WTC11 (cell line): ENCODE data around the gene KRT16. TPM values are rescaled to one million over a fixed set of nuclear protein-coding genes. Genes with fewer than 3 reads are reported as not detected.
"Not testable (repeated sequence)": the region's sequence is repeated elsewhere in the genome, so short reads cannot be mapped to it uniquely, and the experiment has no call there.

Source experiments
- ATAC-seq: fragments of 200-7000 bp; cut with Tn5 transposase; 2 replicates; pipeline ENCODE4 v1.10.0; 2021; ENCODE audit warnings: mild to moderate bottlenecking, moderate library complexity
- Bru-seq: library from RNA; stranded (reverse); fragments of 400-500 nt; gene quantifications from one replicate; lab custom pipeline; 2021; lab: Mats Ljungman, UMichigan
- CTCF ChIA-PET: fragments of 300-600 bp; sonication (Branson Sonifier 250); formaldehyde crosslinking; loops from one replicate; lab custom pipeline; 2021; ENCODE audit warnings: antibody characterized with exemption; lab: Charles Lee
- POLR2A ChIA-PET: fragments of 350-600 bp; sonication (Branson Sonifier 250); formaldehyde crosslinking; loops from one replicate; lab custom pipeline; 2021; ENCODE audit warnings: antibody characterized with exemption; lab: Charles Lee
- DNase-seq: peaks from one replicate; pipeline ENCODE4 v3.0.0; 2021; ENCODE audit warnings: low spot score
- H3K27ac Mint-ChIP-seq: 2 replicates; pipeline ENCODE4 v1.8.0; 2021; ENCODE audit warnings: mixed read lengths
- H3K27me3 Mint-ChIP-seq: 2 replicates; pipeline ENCODE4 v1.8.0; 2021; ENCODE audit warnings: low read depth, mild to moderate bottlenecking, moderate library complexity, mixed read lengths
- H3K36me3 Mint-ChIP-seq: 2 replicates; pipeline ENCODE4 v1.8.0; 2021; ENCODE audit warnings: mixed read lengths
- H3K4me1 Mint-ChIP-seq: 2 replicates; pipeline ENCODE4 v1.8.0; 2022; ENCODE audit warnings: mixed read lengths
- H3K4me3 Mint-ChIP-seq: 2 replicates; pipeline ENCODE4 v1.8.0; 2021; ENCODE audit warnings: mild to moderate bottlenecking, moderate library complexity, mixed read lengths
- H3K9me3 Mint-ChIP-seq: 2 replicates; pipeline ENCODE4 v1.8.0; 2021; ENCODE audit warnings: mixed read lengths
- ELF4 ChIP-seq: sonication (generic); formaldehyde crosslinking; IDR thresholded peaks from 2 replicates; pipeline ENCODE4 v1.8.1; 2022; ENCODE audit warnings: low read depth, mild to moderate bottlenecking, moderate library complexity, missing genetic modification reagents
- FOXJ3 ChIP-seq: sonication (generic); formaldehyde crosslinking; IDR thresholded peaks from 2 replicates; pipeline ENCODE4 v1.9.0; 2021; ENCODE audit warnings: missing genetic modification reagents, mild to moderate bottlenecking, borderline replicate concordance
- FOXP1 ChIP-seq: sonication (generic); formaldehyde crosslinking; IDR thresholded peaks from 2 replicates; pipeline ENCODE4 v1.8.0; 2022; ENCODE audit warnings: missing genetic modification reagents, mild to moderate bottlenecking, moderate library complexity, borderline replicate concordance
- FOXP4 ChIP-seq: sonication (generic); formaldehyde crosslinking; IDR thresholded peaks from 2 replicates; pipeline ENCODE4 v1.8.0; 2022; ENCODE audit warnings: mild to moderate bottlenecking, missing genetic modification reagents
- GABPB1 ChIP-seq: sonication (generic); formaldehyde crosslinking; IDR thresholded peaks from 2 replicates; pipeline ENCODE4 v1.8.1; 2023; ENCODE audit warnings: mild to moderate bottlenecking, missing genetic modification reagents
- GTF2I ChIP-seq: fragments of 250-450 bp; sonication (Bioruptor Pico); conservative IDR thresholded peaks from 2 replicates; pipeline ENCODE4 v1.4.0; 2021; ENCODE audit warnings: mild to moderate bottlenecking
- IRF1 ChIP-seq: sonication (generic); formaldehyde crosslinking; IDR thresholded peaks from 2 replicates; pipeline ENCODE4 v1.8.0; 2023; ENCODE audit warnings: missing genetic modification reagents
- MLX ChIP-seq: sonication (generic); formaldehyde crosslinking; IDR thresholded peaks from 2 replicates; pipeline ENCODE4 v1.8.1; 2023; ENCODE audit warnings: mild to moderate bottlenecking, missing genetic modification reagents, moderate library complexity
- MXD4 ChIP-seq: fragments of 250-450 bp; sonication (Bioruptor Pico); IDR thresholded peaks from 2 replicates; pipeline ENCODE4 v1.8.0; 2021; ENCODE audit warnings: mild to moderate bottlenecking, moderate library complexity, borderline replicate concordance
- NR2C2 ChIP-seq: sonication (generic); formaldehyde crosslinking; IDR thresholded peaks from 2 replicates; pipeline ENCODE4 v1.8.0; 2022; ENCODE audit warnings: mild to moderate bottlenecking, missing genetic modification reagents
- TEAD4 ChIP-seq: sonication (generic); formaldehyde crosslinking; IDR thresholded peaks from 2 replicates; pipeline ENCODE4 v1.8.0; 2022; ENCODE audit warnings: mild to moderate bottlenecking, missing genetic modification reagents
- ZNF232 ChIP-seq: sonication (generic); formaldehyde crosslinking; IDR thresholded peaks from 2 replicates; pipeline ENCODE4 v1.8.0; 2022; ENCODE audit warnings: mild to moderate bottlenecking, missing genetic modification reagents
- ZNF317 ChIP-seq: sonication (generic); formaldehyde crosslinking; IDR thresholded peaks from 2 replicates; pipeline ENCODE4 v1.8.1; 2023; ENCODE audit warnings: low read depth, mild to moderate bottlenecking, moderate library complexity, missing genetic modification reagents, borderline replicate concordance
- ZNF416 ChIP-seq: fragments of 250-450 bp; sonication (Bioruptor Pico); IDR thresholded peaks from 2 replicates; pipeline ENCODE4 v1.9.0; 2021; ENCODE audit warnings: mild to moderate bottlenecking, inconsistent platforms
- ZSCAN18 ChIP-seq: fragments of 250-450 bp; sonication (Bioruptor Pico); IDR thresholded peaks from 2 replicates; pipeline ENCODE4 v2.1.2; 2022; ENCODE audit warnings: mild to moderate bottlenecking, moderate library complexity
- long read RNA-seq, 3 experiments: library from RNA in 1 of 3; library from capped mRNA in 1 of 3; library from polyadenylated mRNA in 1 of 3; unstranded in 2 of 3; stranded (forward) in 1 of 3; transcript quantifications; one replicate each; pipeline ENCODE4 v2.0.0, GENCODE V29; 2021
- total RNA-seq: library from RNA; stranded (reverse); gene quantifications from 3 replicates; pipeline ENCODE4 v1.2.3, GENCODE V29; 2021
- TF ChIP-seq, protein P1 (sequence below): sonication (generic); formaldehyde crosslinking; IDR thresholded peaks from 2 replicates; pipeline ENCODE4 v1.8.0; 2023; ENCODE audit warnings: mild to moderate bottlenecking, missing genetic modification reagents
- TF ChIP-seq, protein P2 (sequence below): fragments of 250-450 bp; sonication (Bioruptor Pico); IDR thresholded peaks from 2 replicates; pipeline ENCODE4 v1.9.0; 2021; ENCODE audit warnings: mild to moderate bottlenecking
- TF ChIP-seq, protein P3 (sequence below): sonication (generic); formaldehyde crosslinking; conservative IDR thresholded peaks from 2 replicates; pipeline ENCODE4 v1.8.1; 2022; ENCODE audit warnings: mild to moderate bottlenecking, missing genetic modification reagents
- TF ChIP-seq, protein P4 (sequence below): fragments of 250-450 bp; sonication (Bioruptor Pico); IDR thresholded peaks from 2 replicates; pipeline ENCODE4 v1.8.0; 2021; ENCODE audit warnings: mild to moderate bottlenecking

The KRT16 gene
- total RNA-seq: not detected in 3 replicates
- percentile 10 among the genes with signal in this experiment for Bru-seq, nascent RNA
- long read RNA-seq, experiment 1: 0 reads
- long read RNA-seq, experiment 2: 0 reads
- long read RNA-seq, experiment 3: 0 reads

- H3K9me3 Mint-ChIP-seq, ATAC-seq, CTCF ChIA-PET, POLR2A ChIA-PET, H3K36me3 Mint-ChIP-seq, H3K4me1 Mint-ChIP-seq, DNase-seq, H3K27ac Mint-ChIP-seq, H3K27me3 Mint-ChIP-seq, H3K4me3 Mint-ChIP-seq: not testable (repeated sequence)
Observed at GRCh38 chr17:41612376-41613160, at the start of gene KRT16. Gene KRT16, minus strand, starts transcription at chr17:41612767. Its CDS starts 79 bp downstream, at chr17:41612688.

- H3K27me3 Mint-ChIP-seq: peaks cover 10% of the 10 kb centered on the region
- ATAC-seq (no peak), DNase-seq (no peak)
- no peaks in the 10 kb centered on the region for H3K9me3 Mint-ChIP-seq
- no peak overlapping the region for H3K27ac Mint-ChIP-seq
- H3K36me3 Mint-ChIP-seq: no peaks in the 10 kb centered on the region
- ChIA-PET CTCF (interaction anchor here (0.8 to 10.0 kb wide), 6 partner anchors 11 to 243 kb away, joined by 3 to 380 read pairs (median 16); no protein-coding TSS in a partner anchor), POLR2A (no interaction called here)
- TF ChIP-seq MXD4 (no peak), FOXP4 (no peak), MLX (CRISPR knock-in tag) (no peak), ZNF416 (CRISPR knock-in tag) (no peak), ZNF232 (CRISPR knock-in tag) (no peak), IRF1 (no peak), FOXJ3 (CRISPR knock-in tag) (no peak), GTF2I (no peak), ELF4 (no peak), ZNF317 (CRISPR knock-in tag) (no peak), NR2C2 (CRISPR knock-in tag) (no peak), GABPB1 (CRISPR knock-in tag) (no peak), FOXP1 (no peak), TEAD4 (CRISPR knock-in tag) (no peak), ZSCAN18 (no peak)
- TF ChIP-seq, protein P1, sequence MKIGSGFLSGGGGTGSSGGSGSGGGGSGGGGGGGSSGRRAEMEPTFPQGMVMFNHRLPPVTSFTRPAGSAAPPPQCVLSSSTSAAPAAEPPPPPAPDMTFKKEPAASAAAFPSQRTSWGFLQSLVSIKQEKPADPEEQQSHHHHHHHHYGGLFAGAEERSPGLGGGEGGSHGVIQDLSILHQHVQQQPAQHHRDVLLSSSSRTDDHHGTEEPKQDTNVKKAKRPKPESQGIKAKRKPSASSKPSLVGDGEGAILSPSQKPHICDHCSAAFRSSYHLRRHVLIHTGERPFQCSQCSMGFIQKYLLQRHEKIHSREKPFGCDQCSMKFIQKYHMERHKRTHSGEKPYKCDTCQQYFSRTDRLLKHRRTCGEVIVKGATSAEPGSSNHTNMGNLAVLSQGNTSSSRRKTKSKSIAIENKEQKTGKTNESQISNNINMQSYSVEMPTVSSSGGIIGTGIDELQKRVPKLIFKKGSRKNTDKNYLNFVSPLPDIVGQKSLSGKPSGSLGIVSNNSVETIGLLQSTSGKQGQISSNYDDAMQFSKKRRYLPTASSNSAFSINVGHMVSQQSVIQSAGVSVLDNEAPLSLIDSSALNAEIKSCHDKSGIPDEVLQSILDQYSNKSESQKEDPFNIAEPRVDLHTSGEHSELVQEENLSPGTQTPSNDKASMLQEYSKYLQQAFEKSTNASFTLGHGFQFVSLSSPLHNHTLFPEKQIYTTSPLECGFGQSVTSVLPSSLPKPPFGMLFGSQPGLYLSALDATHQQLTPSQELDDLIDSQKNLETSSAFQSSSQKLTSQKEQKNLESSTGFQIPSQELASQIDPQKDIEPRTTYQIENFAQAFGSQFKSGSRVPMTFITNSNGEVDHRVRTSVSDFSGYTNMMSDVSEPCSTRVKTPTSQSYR (CRISPR knock-in tag): no peak
- TF ChIP-seq, protein P2, sequence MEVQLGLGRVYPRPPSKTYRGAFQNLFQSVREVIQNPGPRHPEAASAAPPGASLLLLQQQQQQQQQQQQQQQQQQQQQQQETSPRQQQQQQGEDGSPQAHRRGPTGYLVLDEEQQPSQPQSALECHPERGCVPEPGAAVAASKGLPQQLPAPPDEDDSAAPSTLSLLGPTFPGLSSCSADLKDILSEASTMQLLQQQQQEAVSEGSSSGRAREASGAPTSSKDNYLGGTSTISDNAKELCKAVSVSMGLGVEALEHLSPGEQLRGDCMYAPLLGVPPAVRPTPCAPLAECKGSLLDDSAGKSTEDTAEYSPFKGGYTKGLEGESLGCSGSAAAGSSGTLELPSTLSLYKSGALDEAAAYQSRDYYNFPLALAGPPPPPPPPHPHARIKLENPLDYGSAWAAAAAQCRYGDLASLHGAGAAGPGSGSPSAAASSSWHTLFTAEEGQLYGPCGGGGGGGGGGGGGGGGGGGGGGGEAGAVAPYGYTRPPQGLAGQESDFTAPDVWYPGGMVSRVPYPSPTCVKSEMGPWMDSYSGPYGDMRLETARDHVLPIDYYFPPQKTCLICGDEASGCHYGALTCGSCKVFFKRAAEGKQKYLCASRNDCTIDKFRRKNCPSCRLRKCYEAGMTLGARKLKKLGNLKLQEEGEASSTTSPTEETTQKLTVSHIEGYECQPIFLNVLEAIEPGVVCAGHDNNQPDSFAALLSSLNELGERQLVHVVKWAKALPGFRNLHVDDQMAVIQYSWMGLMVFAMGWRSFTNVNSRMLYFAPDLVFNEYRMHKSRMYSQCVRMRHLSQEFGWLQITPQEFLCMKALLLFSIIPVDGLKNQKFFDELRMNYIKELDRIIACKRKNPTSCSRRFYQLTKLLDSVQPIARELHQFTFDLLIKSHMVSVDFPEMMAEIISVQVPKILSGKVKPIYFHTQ (CRISPR knock-in tag): no peak
- TF ChIP-seq, protein P3, sequence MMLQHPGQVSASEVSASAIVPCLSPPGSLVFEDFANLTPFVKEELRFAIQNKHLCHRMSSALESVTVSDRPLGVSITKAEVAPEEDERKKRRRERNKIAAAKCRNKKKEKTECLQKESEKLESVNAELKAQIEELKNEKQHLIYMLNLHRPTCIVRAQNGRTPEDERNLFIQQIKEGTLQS (CRISPR knock-in tag): no peak
- TF ChIP-seq, protein P4, sequence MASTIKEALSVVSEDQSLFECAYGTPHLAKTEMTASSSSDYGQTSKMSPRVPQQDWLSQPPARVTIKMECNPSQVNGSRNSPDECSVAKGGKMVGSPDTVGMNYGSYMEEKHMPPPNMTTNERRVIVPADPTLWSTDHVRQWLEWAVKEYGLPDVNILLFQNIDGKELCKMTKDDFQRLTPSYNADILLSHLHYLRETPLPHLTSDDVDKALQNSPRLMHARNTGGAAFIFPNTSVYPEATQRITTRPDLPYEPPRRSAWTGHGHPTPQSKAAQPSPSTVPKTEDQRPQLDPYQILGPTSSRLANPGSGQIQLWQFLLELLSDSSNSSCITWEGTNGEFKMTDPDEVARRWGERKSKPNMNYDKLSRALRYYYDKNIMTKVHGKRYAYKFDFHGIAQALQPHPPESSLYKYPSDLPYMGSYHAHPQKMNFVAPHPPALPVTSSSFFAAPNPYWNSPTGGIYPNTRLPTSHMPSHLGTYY (CRISPR knock-in tag): no peak
- peaks cover 9% of the 10 kb centered on the region for H3K4me1 Mint-ChIP-seq
- H3K4me3 Mint-ChIP-seq: no peak overlapping the region
Observed at GRCh38 chr17:41660221-41660711, 47.7 kb upstream of the KRT16 start.
